T-helper 1 cell treated with Interleukin-12 subunit alpha and Interleukin-12 subunit beta and Interleukin-4 antibody, amounts not matched to agents 30 ng/mL and 1 ng/mL, for 36 hours (primary cell): ENCODE results near the gene SMARCD1. TPM values are rescaled to one million over a fixed set of nuclear protein-coding genes. Genes with fewer than 3 reads are reported as not detected.

Experiments
- intact Hi-C: fragments of 100-400 bp; cut with micrococcal nuclease; formaldehyde crosslinking; loops from one replicate; pipeline ENCODE4 v1.15.1; 2024
- total RNA-seq: library from RNA; stranded (reverse); gene quantifications from 2 replicates; pipeline ENCODE4 v1.2.3, GENCODE V29; 2022

SMARCD1 gene
- total RNA-seq, 1 donor from 2014 or later: 69.9 TPM

- intact Hi-C loops: no loop called here
Observed at GRCh38 chr12:50102131-50102531, 17.0 kb downstream of the SMARCD1 start.

DNA sequence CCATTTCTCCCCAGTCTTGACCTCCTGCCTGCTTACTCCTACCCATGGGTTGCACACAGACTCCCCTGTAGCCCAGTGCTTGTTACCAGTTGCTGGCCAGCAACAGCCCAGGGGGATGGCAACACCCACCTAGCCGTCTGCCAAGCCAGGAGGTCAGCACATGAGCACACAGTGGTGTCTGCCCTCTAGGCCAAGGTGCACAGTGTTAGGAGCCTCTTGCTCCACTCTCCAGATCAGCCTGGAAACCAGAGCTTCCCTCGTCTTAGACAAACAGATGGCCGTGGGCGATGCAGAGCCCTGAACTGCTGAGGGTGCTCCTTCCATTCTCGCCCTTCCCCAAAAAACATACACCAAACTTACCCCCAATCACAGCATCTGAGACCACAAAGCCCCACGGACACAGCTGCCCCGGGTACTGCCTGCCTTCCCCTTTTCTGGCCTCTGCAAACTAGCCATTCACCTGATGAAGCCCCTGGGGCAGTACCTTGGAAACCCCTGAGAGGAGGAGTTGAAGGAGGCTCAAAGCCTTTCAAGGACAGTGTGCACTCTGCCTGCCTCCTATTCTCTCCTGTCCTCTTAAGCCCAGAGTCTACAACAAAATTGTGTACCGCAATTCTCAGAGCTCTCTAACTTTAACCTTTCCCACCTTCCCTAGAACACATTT is 17.6 kb downstream of the SMARCD1 start:
- intact Hi-C loops: no loop called here

DNA sequence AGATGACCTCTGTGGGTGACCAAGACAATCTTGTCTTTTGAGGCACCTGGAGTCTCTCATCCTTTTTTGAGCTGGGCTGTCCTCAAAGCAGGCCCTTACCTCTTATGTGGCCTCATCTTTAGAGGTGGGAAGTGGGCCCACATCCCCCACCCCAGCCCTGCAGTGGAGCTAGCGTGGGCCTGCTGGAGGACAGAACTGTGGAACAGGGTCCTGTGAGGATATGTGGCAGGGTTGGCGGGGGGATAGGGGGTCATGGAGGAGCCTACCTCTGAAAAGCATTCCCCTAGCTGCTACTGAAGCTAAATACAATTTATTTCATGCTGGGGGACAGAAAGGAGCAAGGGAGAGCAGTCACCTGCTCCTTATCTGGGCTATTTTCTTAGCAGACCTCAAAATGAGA is 18.2 kb downstream of the SMARCD1 start:
- intact Hi-C loops: no loop called here

DNA sequence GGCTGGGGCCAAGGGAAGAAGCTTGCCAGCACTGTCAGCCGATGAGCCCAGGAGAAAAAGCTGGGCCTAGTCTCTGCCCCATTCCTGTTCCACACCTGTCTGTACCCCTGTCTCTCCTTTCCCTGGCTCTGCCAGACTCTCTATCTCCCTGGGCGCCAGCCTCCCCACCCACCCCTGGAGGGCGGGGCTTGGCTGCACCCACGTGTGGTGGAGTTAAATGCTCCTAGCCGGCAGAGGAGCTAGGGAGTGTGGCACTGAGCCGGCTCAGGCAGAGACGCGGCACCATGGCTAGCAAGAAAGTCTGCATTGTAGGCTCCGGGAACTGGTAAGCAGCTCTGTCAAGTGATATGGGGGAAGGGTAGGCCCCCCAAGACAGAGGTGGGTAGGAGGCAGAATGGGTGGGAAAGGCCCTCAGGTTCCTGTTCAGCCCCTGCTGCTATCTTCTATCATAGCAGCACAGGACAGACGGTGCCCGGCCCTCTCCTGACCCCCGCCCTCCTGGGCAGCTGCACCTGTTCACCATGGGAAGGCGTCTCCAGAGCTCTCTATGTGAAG is 18.7 kb downstream of the SMARCD1 start, which contains the start of gene GPD1:
GPD1 (plus strand) TSS at position 242 of the 555 bp plus-strand sequence; CDS start at position 285, 43 bp downstream.
- intact Hi-C loops: no loop called here

- intact Hi-C loops: no loop called here
Observed at GRCh38 chr12:50104417-50105366, 19.6 kb downstream of the SMARCD1 start.

DNA sequence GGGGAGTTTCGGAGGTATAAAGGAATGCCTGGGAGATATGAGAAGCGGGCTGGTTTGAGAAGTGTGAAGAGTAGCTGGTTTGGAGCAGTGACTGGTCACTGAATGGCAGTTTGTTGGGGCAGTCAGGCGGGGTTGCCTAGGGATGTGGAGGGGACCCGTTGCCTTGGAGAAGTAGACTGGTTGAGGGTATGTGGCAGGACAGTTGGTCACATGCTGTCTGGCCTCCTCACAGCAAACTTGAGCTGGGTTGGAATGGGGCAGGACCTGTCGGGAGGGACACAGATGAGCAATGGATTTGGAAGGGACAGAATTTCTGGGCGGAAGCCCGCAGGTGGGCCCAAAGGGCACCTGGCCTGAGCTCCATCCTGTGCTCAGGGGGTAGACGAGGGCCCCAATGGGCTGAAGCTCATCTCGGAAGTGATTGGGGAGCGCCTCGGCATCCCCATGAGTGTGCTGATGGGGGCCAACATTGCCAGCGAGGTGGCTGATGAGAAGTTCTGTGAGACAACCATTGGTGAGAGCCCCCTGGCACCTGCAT is 20.8 kb downstream of the SMARCD1 start:
- intact Hi-C loops: no loop called here

- intact Hi-C loops: no loop called here
Observed at GRCh38 chr12:50106907-50107306, 21.8 kb downstream of the SMARCD1 start.

DNA sequence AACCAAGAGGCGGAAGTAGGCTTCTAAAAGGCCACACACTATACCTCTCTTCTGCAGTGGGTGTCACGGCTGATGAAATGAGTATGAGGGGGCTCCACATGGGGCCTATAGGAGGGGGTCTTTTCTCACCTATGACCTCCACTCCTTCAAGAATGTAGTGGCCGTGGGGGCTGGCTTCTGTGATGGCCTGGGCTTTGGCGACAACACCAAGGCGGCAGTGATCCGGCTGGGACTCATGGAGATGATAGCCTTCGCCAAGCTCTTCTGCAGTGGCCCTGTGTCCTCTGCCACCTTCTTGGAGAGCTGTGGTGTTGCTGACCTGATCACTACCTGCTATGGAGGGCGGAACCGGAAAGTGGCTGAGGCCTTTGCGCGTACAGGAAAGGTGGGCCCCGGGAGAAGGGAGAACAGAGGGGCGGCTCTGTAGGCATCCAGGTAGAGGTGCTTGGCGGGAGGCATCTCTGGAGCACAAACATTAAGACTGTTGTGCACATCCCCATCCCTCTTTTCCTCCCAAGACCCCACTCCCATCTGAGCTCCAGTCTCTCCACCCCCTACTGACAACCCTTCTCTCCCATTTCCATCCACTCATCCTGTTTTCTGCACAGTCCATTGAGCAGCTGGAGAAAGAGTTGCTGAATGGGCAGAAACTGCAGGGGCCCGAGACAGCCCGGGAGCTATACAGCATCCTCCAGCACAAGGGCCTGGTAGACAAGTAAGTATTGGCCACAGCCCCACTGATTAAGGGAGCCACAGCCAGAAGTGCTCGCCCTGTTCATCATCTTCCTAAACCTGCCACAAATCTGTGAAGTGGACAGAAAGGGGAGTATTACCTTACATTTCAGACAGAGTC is 22.5 kb downstream of the SMARCD1 start:
- intact Hi-C loops: no loop called here

GRCh38 chr12:50109319-50109718 is 24.2 kb downstream of the SMARCD1 start:
- intact Hi-C loops: no loop called here

DNA sequence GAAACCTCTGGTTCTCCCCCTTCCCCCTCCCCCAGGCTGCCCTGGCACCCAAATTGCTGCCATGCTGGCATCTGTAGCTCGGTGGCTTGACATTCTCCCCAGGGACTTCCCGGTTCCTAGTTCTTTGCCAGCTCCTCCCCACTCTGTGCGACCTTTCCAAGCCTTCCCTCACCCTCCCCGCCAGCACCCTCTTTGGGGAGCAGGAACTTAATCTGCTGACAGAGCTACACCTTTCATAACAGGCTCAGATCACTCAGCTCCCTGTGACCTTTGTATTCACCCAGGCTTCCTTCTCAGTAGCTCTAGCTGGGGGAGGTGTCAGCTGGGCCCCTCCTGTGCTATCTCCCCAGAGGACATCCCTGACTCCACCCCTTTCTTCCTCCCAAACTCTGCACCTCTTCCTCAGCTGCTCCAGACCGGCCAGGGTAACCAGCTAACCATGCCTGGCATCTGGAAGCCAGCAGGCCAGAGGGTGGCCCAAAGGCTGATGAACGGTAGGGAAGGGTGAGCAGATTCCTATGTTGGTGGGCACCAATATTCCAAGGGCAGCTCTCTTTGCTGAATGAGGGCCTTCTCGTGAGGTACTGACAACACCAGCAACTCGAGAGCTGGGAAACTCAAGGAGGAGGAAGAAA is 25.1 kb downstream of the SMARCD1 start:
- intact Hi-C loops: loop anchor here (1.0 to 5.0 kb wide), 4 partner anchors 41 to 1428 kb away; partner anchors contain the start of genes KANSL2, MCRS1 and PRPF40B

GRCh38 chr12:50110762-50111351 is 25.7 kb downstream of the SMARCD1 start:
- intact Hi-C loops: loop anchor here (1.0 to 5.0 kb wide), 8 partner anchors 42 to 1429 kb away; partner anchors contain the start of genes ATF1, DAZAP2, KANSL2 and LARP4

DNA sequence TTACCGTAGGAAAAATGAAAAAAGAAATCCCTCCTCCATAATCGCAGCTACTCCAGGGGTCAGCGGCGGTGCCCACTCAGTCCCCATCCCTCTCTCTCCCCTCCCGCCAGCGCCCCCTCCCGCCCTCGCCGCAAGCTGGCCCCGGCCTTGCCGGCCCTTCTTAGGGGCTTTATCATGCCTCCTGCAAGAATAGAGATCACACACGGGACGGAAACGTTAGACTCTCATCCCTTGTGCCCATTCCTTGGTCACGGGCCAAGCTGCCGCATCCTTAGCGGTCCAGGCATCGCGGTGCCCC is 26.2 kb downstream of the SMARCD1 start:
- intact Hi-C loops: loop anchor here (1.0 to 5.0 kb wide), 7 partner anchors 64 to 1429 kb away; partner anchors contain the start of genes ATF1, DAZAP2, KANSL2 and LARP4

- intact Hi-C loops: loop anchor here (1.0 to 5.0 kb wide), 18 partner anchors 20 to 1430 kb away; partner anchors contain the start of genes ATF1, CERS5, DAZAP2 and KANSL2
Observed at GRCh38 chr12:50111693-50112455, 26.7 kb downstream of the SMARCD1 start, which contains the start of gene COX14. COX14 (plus strand) TSS chr12:50112236; CDS start chr12:50120044, 7,808 bp downstream.

DNA sequence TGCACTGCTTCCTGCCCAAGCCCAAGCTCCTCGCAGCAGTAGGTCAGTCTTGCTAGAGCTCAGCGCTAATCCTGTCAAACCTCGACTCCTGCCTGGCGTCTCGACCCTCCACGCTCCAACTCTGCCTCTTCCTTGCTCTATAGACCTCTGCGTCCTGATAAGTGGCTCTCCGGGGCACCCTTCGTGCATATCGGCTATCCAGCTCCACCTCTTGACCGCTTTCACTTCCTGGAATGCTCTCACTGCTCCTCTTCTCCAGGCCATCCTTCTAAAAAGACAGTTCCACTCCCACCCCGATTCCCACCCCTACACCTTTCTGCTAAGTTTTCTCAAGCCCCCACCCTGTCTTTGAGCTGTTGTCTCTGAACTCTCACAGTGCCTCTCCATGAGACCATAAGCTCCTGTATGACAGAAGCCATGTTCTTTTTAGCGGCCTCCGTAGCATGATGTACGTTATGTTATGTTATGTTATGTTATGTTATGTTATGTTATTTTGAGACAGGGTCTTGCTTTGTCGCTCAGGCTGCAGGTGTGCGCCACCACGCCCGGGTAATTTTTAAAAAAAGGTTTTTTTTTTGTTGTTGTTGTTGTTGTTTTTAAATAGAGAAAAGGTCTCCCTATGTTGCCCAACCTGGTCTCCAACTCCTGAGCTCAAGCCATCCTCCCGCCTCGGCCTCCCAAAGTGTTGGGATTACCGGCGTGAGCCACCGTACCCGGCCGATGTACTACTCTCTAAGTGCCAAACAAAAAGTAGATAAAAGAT is 27.5 kb downstream of the SMARCD1 start:
- intact Hi-C loops: loop anchor here (1.0 to 5.0 kb wide), 14 partner anchors 20 to 1430 kb away; partner anchors contain the start of genes CERS5, KANSL2, LIMA1 and MCRS1

DNA sequence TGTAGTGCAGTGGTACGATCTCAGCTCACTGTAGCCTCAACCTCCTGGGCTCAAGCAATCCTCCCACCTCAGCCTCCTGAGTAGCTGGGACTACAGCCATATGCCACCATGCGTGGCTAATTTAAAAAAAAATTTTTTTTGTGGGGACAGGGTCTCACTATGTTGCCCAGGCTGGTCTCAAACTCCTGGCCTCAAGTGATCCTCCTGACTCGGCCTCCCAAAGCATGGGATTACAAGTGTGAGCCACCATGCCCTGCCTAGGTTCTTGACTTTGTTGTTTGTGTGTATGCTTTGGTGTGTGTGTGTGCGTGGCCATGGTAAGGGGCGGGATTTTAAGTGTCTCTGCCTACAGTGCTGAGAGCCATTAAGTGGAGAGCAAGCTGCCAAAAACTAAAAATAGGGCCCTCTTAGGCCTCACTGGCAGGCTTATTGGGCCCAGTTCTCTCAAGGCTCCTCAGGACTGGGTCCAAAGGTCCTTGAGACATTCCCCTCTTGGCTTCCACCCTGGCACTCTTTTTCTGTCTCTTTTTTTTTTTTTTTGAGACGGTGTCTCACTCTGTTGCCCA is 32.0 kb downstream of the SMARCD1 start:
- intact Hi-C loops: no loop called here

DNA sequence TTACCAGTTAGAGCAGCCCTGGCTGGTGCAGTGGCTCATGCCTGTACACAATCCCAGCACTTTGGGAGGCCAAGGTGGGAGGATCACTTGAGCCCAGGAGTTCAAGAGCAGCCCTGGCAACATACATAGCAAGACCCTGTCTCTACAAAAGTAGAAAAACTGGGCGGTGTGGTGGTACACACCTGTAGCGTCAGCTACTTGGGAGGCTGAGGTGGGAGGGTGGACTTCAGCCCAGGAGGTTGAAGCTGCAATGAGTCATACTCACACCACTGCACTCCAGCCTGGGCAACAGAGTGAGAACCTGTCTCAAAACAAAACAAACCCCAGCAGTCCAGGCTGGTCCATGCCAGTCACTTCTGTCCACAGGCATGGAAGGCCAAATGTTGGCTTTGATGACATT is 34.2 kb downstream of the SMARCD1 start:
- intact Hi-C loops: no loop called here

DNA sequence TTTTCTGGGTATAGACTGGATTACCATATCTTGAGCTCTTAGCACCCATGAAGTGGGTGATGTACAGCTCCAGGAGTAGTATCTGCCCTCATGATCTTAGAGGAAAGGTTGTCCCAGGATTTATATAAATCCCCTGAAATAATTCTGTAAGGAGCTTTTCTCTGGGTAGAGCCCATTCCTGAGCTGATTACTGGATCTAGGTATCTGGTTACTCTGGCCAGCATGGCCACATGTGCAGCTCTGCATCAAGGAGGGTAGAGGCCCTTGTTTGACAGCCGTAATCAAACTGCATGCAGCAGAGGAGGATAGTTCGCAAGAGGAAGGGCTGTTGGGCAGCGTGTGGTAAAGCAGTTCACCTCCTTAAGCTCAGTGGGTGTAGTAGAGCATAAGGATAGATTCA is 35.4 kb downstream of the SMARCD1 start:
- intact Hi-C loops: no loop called here

GRCh38 chr12:50120953-50121352 is 35.8 kb downstream of the SMARCD1 start:
- intact Hi-C loops: no loop called here
